Iris pigment epithelial cell (primary cell): ENCODE data around the gene SUN2.

Experiments used
- DNase-seq: peaks from one replicate; pipeline ENCODE4 v3.0.0-alpha.2; 2011; ENCODE audit warnings: low read depth

The SUN2 gene

DNA sequence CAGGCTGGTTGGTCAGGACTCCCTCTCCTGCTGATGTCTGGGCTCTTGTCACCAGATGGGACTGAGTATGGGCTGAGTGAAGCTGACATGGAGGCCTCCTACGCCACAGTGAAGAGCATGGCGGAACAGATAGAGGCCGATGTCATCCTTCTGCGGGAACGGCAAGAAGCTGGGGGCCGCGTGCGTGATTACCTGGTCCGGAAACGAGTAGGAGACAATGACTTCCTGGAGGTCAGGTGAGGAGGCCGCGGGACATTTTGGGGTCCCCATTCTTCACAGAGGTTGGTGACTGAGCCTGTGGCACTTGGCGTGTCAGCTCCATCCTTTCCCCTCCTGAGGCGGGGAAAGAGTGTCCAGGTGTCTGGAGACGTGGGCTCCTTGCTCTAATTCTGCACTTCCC lies 39.9 kb downstream of the SUN2 start:
- DNase-seq: no peak

DNA sequence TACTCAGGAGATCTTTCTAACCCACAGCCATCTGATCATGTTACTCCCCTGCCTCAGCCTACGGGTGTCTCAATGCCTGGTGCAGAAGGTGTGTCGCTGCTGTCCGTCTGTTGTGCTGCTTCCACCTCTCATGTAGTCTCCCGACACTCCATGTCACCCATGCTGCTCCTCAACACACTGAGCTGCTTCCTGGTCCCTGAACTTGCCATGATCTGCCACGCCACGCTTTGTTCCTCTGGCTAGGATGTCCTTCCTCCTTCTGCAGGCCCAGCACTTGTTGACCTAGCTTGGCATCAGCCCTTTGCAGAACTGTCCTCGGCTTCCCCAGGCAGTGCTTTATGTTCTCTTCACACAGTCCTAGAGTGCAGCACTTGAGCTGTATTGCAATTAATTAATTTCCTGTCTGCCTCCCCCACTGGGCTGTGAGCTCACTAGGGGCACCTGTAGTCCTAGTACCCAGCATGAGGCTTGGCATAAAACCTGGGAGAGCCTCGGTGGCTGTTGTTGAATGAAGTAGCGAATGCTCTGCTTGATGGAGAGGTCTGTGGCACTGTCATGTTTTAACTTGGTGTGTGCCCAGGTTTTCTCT lies 40.5 kb downstream of the SUN2 start:
- no peak for DNase-seq

DNA sequence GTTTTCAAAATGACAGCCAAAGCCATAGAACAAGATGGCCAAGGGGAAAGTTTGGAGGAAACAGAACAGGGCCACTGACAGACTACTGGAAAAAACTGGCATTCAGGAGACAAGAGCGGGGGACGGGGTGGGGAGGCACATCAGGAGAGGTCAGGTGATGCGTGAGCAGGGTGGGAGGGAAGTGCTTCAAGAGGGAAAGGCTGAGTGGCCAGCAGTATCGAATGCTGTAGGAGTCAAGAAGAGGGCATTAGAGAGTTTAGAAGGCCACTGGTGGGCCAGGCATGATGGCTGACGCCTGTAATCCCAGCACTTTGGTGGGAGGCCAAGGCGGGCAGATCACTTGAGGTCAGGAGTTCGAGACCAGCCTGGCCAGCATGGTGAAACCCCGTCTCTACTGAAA lies 41.9 kb downstream of the SUN2 start:
- no peak for DNase-seq

DNA sequence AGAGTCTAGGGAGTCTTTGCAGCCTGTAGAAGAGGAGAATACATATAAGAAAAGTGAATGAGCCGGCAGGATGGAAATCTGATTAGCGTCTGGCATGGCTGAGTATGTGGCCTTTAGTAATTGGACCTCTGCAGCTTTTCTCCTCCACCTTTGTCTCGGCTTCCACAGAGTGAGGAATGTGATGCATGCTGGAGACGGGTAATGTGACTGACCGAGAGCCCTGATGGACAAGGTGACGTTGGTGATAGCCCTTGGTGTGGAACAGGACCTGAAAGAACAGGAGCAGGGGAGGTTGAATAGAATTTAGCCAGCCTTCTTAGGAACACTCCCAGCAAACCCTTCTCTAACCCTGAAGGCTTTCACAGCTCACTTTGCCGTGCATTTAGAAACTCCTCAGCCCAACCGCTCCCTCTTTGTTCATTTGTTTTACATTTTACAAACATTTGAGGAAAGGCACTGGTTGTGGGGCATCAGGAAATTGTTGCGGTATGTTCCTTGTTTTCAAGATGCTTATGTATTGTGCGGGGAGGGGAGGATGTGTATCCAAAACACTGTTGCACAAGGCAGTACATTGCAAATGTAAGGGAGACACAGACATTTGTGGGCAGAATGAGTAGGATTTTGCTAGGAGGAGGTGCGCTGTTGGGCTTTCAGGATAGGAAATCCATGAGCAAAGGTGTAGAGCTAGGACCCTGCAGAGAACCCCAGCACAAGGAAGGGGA lies 43.2 kb downstream of the SUN2 start:
- no peak for DNase-seq

DNA sequence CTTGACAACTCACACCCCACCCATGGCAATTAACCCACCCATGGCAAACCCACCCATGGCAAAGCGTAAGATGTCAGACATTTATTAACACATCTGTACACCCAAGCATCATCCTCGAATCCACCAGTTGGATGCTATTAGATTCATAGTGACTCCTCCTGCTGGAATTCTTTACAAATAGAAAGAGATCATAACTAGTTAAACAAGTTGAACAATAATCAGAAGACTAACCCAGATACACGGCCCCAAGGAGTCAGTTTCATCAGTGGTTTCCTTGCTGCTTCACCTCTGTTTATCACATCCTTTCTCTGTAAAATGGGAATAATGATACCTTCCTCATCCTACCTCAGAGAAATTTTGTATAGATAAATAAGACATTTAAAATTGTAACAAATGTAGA lies 44.9 kb downstream of the SUN2 start:
- DNase-seq: no peak

DNA sequence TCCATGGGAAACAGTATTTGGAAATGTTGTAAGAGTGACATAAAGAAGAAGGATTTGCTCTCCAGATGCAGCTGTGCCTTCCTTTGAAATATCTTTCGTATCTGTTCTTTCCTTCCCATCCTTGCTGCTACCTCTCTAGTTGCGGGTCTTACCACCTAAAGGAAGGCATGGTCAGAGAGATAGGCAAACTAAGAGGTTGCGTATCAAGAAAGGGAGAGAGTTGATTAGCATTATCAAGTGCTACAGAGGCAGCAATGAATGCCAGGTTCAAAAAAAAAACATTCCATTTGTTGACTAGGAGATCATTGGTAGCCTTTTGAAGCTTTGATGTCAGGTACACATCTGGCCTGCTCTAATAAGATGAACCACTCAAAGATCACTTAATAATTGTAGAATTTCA lies 45.4 kb downstream of the SUN2 start:
- DNase-seq: no peak

DNA sequence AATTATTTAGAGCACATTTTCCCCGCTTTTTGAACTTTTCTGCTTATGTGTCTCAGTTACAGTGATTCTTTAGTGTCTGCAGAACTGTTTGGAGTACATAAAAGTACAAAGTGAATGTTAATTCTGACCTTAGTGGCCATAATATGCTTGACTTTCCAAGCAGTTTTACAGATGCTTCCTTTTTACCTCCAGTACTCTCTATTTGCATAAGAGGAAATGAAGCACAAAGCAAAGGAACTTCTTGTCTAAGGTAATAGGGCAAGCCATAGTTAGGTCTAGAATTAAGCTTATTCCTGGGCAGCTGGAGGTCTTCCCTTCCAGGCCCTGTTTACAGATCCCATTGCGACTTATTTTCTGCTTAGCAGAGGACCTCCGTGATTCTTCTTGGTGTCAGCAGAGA lies 46.5 kb downstream of the SUN2 start:
- DNase-seq: no peak

DNA sequence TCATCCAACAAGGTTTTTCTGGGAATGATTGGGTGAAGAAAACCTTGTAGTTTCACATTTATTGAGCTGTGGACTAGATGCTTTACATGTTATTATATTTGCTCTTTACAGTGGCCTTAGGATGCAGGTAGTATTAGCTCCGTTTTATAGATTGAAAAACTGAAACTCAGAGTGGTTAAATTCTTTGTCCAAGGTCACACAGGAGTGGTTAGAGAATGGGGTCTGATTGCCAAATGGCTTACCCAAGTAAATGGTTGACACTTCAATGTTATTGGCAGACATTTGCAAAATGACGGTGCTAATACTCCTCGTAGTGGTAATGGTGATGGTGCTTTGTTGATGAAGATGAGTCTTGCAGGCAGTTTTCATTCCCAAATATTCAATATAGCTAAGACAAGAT lies 47.8 kb downstream of the SUN2 start:
- no peak for DNase-seq

DNA sequence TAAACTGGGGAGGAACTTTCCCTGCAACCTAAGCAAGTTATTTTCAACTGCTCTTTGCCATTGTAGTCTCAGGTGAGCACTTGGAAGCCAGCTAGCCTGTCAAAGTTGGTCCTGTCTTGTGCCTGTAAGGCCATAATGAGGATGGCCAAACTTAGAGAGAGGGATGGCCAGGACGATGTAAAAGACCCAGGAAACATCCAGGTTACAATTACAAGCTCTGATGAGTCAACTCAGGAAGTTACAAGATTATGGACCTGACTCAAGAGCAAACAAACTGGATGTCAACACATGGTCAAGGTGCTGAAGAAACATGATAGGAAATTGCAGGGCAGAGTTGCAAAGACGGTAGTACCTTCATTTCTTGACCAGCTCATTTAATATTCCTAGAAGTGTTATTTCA lies 48.5 kb downstream of the SUN2 start:
- DNase-seq: peak; percentile 82

DNA sequence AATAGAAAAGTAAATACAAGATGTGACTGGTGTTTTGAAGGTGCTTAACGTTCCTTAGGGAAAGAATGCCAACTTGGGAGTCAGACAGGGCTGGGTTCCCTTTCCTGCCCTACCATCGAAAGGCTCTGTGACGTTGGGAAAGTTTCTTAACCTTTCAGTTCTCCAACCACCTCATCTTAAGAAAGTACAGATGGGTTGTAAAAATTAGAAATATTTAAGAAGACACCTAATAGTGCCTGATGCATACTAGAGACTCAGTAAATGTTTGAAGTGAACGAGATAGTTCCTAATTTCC lies 49.0 kb downstream of the SUN2 start:
- no peak for DNase-seq

DNA sequence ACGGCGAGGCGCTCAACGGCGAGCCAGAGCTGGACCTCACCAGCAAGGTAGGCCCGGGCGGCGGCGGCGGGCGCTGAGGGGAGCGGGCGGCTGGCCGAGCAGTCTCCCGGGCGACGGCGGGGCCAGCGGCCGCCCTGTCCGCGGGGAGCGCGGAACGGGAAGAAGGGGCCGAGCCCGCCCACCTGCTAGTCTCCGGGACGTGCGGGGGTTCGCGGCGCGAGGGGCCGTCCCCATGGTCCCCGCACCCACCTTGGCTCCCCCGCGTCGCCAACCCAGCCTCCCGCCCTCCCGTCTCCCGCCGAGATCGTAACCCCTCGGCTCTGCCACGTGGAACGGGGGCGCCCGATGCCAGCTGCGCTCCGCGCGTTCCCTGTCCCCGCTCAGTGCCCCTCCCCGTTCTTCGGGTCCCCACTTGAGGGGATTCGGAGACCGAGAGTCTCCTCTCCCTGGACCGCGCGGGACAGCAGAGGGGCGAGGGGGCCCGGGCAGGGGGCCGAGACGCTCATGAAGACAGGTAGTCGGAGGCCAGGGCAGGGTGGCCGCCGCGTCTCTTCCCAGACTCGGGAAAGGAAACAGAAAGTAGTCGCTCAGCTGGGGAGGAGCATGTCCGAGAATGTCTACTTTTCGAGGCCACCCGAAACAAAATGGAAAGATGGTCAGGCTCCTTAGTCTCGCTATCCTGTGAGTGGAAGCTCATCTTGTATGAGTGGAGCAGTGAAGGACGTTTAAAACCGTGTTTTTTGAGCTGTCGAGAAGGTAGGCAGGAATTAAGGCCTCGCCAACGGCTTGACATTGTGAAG lies 49.5 kb downstream of the SUN2 start:
- peak; percentile 50 for DNase-seq

DNA sequence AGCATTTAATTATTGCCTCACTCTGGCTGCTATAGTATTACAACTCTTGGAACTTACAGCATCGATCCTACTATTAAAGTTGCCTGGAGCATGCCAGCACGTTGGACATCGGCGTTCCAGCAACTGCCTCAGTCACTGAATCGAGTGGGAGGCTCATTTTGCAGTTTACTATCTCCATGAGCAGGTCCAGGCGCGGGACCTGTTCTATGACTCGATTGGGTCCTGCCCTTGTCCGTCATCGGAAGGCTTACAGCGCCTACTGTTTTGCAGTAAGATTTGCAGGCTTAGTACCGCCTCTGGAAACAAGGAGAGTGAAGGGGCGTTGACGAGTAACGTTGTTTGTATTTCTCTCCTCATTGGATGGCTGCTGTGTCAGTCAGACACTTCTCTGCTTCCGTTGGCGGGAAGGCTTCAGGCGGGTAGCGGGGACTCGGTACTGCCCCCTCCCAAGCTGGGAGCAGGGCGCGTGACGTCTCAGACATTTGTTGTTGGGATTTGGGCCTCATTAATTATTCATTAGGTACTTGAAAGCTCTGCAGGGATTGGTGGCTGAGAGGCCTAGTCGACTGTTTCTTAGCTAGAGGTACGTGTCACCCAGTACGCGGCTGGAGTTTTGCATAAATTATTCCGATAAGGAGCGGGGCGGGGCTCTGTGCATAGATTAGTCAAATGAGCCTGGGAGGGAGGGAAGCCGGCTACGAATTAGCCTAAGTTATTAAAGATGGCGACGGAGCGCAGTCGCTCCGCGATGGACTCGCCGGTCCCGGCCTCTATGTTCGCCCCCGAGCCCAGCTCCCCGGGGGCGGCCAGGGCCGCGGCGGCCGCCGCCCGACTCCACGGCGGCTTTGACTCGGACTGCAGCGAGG lies 50.3 kb downstream of the SUN2 start, which contains the start of gene GTPBP1:
TSS of gene GTPBP1 (plus strand) at position 710 of the 866 bp plus-strand sequence. CDS start at position 722, 12 bp downstream.
- peak; percentile 100 for DNase-seq

DNA sequence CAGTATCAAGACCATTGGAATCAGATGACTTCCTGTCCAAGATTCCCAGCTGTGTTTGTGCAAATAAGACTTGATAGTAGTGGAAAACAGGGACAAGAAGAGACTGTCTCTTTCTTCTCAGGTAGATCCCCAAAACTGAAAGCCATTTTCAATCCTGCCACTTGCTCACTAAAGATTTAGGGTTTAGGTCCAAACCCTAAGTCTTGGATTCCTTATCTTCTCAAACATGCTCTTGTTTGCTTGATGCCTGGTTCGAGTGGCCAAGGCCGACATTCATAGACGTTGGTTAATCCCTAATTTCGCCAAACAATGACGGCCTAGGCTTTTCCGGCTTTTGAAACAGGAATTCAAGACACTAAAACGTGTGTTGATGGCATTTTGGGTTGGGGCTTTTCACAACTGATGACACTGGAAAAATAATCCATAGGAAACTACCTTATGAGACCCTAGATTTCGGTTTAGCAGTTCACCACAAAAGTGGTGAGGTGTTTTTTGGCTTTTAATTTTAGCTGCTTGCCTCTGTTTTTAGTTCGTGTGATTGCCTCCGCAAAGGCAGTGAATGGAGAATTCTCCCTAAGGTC lies 51.1 kb downstream of the SUN2 start:
- no peak for DNase-seq

DNA sequence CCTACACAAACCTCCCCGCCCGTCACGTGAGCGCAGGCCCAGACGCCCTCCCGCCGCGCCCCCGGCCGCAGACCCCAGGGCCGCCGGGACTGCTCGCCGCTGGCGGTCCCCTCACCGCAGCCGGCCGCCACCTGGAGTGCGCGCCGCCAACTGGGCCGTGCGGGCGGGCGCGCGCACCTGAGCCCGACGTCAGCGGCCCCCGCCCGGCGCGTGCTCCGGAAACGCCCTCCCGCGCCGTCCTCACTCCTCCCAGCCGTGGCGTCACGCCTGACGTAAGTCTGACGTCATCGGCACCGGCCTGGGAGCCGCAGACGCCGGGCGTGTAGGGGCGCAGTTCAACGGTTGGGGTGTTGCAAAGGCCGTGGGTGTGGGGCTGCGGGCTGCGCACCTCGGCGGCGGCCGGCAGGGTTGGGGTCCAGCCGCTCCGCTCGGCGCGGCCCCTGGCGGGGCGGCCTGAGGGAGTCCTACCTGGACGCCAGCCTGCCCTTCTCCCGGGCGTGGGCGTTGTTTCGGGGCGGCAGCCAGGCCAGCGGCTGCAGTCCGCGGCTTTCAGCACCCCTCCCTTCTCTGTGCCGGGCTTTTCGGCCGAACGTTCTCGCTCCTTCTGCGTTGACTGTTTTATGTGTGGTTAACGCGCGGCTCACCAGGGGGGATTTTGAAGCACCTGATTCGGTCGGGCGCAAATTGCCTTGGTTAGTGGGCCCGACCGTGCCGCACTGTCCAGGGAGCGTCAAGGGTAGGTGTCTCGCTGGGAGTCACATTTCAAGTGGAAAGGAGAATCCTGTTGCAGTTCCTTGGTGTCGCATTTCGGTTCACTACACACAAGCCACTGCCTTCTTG lies 54.8 kb downstream of the SUN2 start, which contains the start of gene JOSD1:
TSS of gene JOSD1 (minus strand) at position 155 of the 840 bp plus-strand sequence. CDS start 956 bp downstream, outside the sequence.
- peak; percentile 93 for DNase-seq

DNA sequence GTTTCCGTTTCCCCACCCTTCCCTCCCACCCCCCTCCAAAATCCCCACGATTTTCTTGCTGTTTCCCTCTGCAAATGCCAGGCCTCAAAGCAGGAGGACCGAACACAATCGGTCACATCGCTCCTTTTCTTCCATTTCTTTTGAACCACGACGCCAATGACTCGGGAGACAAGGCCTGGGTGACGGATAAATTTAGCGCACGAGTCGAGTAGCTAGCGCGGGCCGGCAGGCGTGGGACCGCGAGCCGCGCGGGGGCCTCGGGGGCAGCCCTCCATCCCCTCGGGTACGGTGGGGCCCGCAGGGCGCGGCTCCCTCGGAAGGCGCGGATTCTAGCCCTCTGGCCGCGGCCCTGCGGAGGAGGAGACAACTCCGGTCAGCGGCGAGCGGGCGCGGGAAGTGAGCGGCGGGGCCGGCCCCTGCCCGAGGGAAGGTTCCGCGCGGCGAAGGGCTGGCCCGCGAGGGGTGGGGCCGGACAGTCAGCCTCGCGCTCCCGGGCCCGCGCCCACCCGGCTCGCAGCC lies 55.5 kb downstream of the SUN2 start:
- peak; percentile 52 for DNase-seq

DNA sequence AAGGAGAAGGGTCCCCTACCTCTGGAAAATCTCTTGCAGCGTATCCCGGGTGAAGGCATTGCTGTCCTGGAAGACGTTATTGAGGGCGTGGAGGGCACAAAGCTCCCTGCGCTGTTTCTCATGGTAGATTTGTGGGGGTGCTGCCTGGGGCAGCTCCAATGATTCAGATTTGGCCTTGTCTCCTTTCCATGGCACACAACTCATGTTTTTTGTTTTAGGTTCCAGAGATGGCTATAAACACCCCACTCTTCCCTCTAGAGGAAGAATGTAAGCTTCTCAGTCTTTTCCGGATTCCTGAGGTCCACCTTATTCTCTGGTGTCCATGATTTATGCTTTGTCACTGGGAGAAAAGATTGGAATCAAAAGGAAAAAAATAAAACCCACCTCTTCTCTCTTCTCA lies 56.0 kb downstream of the SUN2 start:
- DNase-seq: peak; percentile 45

DNA sequence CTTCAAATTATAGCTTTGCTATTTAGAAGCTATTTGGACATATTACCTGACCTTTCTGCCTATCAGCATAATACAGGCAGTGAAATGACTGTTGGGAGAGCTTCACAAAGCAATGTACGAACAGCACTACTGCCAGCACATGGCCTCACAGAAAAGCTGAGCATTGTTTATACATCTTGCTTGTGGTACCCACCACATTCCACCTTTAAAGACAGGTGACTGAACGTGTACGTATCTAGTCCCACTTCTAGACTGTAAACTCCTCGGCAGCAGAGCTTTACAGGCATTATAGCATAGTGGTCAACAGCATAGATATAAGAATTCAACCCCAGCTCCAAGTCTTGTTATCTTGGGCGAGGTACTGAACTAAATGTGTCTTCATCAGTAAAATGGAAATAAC lies 56.7 kb downstream of the SUN2 start:
- DNase-seq: no peak

DNA sequence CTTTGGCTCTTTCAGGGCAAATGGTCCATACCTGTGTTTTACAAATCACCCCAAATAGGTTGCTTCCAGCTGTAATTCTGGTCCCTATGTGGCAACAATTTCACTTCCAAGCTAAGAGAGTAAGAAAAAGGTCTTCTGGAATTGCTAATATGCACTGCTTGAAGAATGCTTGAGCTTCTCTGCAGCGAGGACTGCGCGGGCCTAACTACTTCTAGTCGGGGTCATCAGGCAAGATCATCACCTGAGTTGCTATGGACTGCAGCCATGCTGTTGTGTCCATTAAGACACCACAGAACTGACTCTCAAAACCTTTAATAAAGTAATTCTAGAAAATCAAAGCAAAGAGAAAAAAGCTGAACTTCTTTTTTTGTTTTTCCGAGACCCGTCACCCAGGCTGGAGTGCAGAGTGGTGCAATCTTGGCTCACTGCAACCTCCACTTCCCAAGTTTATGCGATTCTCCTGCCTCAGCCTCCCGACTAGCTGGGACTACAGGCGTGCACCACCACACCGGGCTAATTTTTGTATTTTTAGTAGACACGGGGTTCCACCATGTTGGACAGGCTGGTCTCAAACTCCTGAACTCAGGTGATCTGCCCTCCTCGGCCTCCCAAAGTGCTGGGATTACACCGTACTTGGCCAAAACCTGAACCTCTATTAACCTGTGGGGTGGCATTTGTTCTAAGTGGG lies 57.2 kb downstream of the SUN2 start:
- no peak for DNase-seq

DNA sequence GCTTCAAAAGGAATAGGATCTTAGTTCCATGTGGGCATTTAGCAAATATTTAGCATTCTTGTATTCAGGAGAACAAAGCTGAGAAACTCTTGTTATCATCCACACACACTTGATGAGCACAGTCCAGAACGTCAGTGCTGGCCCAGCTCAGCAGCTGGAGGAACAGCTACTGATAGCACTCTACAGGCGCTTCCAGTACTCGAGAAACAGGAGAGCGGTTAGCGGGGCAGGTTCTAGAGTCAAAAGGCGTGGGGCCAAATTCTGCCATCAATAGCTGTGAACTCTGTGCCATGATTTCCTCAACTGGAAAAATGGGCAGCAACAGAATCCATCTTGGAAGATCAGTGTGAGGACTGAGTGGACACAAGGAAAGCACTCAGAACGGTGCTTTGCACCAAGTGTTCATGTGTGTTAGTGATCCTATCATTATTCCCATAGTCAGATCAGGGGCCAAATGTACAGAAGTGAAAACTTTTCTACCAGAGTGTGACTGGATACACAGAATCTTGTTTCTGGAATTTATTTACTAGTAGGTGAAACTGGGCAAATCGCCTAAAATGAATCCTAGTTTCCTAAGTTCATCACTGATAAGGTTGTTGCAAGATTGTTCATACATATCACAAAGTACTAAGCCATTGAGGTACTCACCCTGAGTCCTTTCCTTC lies 58.2 kb downstream of the SUN2 start:
- DNase-seq: peak; percentile 62
